Measurements from ENCODE around the gene FAR2.

Gene FAR2

GRCh38 chr12:29234552-29234951 is 85.5 kb downstream of the FAR2 start:
- Histone ChIP-seq H3K4me3 (ENCODE audit: low read depth, low read length) (no peak overlapping the region), H3K27ac (no peak overlapping the region), H3K27me3 (ENCODE audit: insufficient read depth, low read depth, severe bottlenecking) (no peaks in the 10 kb centered on the region), H3K36me3 (no peaks in the 10 kb centered on the region), H3K9me3 (ENCODE audit: severe bottlenecking) (no peaks in the 10 kb centered on the region)
- TF ChIP-seq, protein P1, sequence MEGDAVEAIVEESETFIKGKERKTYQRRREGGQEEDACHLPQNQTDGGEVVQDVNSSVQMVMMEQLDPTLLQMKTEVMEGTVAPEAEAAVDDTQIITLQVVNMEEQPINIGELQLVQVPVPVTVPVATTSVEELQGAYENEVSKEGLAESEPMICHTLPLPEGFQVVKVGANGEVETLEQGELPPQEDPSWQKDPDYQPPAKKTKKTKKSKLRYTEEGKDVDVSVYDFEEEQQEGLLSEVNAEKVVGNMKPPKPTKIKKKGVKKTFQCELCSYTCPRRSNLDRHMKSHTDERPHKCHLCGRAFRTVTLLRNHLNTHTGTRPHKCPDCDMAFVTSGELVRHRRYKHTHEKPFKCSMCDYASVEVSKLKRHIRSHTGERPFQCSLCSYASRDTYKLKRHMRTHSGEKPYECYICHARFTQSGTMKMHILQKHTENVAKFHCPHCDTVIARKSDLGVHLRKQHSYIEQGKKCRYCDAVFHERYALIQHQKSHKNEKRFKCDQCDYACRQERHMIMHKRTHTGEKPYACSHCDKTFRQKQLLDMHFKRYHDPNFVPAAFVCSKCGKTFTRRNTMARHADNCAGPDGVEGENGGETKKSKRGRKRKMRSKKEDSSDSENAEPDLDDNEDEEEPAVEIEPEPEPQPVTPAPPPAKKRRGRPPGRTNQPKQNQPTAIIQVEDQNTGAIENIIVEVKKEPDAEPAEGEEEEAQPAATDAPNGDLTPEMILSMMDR (IDR thresholded peaks at IDR 0.05; ENCODE audit: low read depth, low read length) = no peak
- DNase-seq = no peak

- no peaks in the 10 kb centered on the region for H3K9me3 ChIP-seq (ENCODE audit: severe bottlenecking)
- H3K36me3 ChIP-seq = no peaks in the 10 kb centered on the region
- no peak for DNase-seq
- H3K27me3 ChIP-seq (ENCODE audit: insufficient read depth, low read depth, severe bottlenecking) = no peaks in the 10 kb centered on the region
- no peak overlapping the region for H3K27ac ChIP-seq
- TF ChIP-seq, protein P1 (IDR thresholded peaks at IDR 0.05; ENCODE audit: low read depth, low read length) = no peak
- no peak overlapping the region for H3K4me3 ChIP-seq (ENCODE audit: low read depth, low read length)
Observed at GRCh38 chr12:29234965-29235626, 86.0 kb downstream of the FAR2 start.

DNA sequence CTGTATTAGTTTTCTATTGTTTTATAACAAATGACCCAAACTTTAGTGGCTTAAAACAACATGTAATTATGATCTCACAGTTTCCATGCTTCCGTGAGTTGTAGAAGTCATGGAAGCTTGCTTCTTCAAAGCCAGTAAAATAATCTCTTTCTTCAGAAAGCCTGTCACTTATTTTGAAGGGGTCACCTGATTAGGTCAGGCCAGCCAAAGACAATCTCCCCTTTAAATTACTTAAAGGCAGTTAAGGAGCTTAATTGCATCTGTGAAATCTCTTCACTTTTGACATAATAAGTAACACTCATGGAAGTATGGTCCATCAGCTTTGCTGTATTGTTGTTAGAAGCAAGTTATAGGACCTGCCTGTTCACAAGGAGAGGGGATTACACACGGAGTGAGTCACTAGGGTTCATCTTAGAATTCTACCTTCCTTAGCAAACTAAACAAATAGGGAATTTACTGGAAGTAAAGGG is 89.8 kb downstream of the FAR2 start:
- Histone ChIP-seq H3K4me3 (ENCODE audit: low read depth, low read length) (no peak overlapping the region), H3K27me3 (ENCODE audit: insufficient read depth, low read depth, severe bottlenecking) (no peaks in the 10 kb centered on the region), H3K27ac (no peak overlapping the region), H3K9me3 (ENCODE audit: severe bottlenecking) (no peaks in the 10 kb centered on the region), H3K36me3 (no peaks in the 10 kb centered on the region)
- peak; percentile 11 for DNase-seq
- TF ChIP-seq, protein P1 (IDR thresholded peaks at IDR 0.05; ENCODE audit: low read depth, low read length) = no peak

- H3K27ac ChIP-seq = no peak overlapping the region
- no peak overlapping the region for H3K4me3 ChIP-seq (ENCODE audit: low read depth, low read length)
- H3K27me3 ChIP-seq (ENCODE audit: insufficient read depth, low read depth, severe bottlenecking) = no peaks in the 10 kb centered on the region
- TF ChIP-seq, protein P1 (IDR thresholded peaks at IDR 0.05; ENCODE audit: low read depth, low read length) = no peak
- H3K9me3 ChIP-seq (ENCODE audit: severe bottlenecking) = no peaks in the 10 kb centered on the region
- H3K36me3 ChIP-seq = no peaks in the 10 kb centered on the region
- no peak for DNase-seq
Observed at GRCh38 chr12:29239336-29239735, 90.3 kb downstream of the FAR2 start.

DNA sequence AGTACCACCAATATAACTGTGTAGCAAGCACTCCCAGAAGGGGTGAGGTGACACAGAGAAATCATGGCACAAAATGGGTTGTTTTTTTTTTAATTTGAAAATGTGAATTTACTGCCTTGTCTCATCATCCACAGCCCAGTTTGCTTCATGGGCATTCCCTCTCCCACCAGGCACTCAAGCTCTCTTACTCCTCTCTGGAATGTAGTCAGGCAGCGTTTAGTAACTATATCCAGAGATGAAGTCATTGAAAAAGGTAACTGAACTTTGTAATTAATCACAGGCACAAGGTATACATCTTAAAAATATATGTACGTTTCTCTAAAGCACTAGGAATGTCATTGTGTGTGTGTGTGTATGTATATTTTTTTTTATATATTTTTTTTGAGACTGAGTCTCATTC is 91.4 kb downstream of the FAR2 start:
- Histone ChIP-seq H3K9me3 (ENCODE audit: severe bottlenecking) (no peaks in the 10 kb centered on the region), H3K4me3 (ENCODE audit: low read depth, low read length) (no peak overlapping the region), H3K36me3 (no peaks in the 10 kb centered on the region), H3K27me3 (ENCODE audit: insufficient read depth, low read depth, severe bottlenecking) (no peaks in the 10 kb centered on the region), H3K27ac (peak overlapping the region; percentile 77)
- TF ChIP-seq, protein P1 (IDR thresholded peaks at IDR 0.05; ENCODE audit: low read depth, low read length) = no peak
- DNase-seq = no peak
